ENCODE results near the gene NDRG2. TPM values are rescaled to one million over a fixed set of nuclear protein-coding genes. Genes with fewer than 3 reads are reported as not detected.

NDRG2 gene
- total and polyA plus RNA-seq, 2 experiments from 2014 or later: 0.28 to 2.8 TPM

- in situ Hi-C loops (cut with MboI): no loop called here
- no peaks in the 10 kb centered on the region for H3K27me3 ChIP-seq (replicated peaks; ENCODE audit: insufficient read depth)
- H3K79me2 ChIP-seq (ENCODE audit: insufficient read depth): no peaks in the 10 kb centered on the region
- H3K4me2 ChIP-seq (ENCODE audit: unreplicated experiment): no peak overlapping the region
- peaks cover 28% of the 10 kb centered on the region for H3K4me1 ChIP-seq (ENCODE audit: insufficient read depth)
- DNase-seq: no peak
- H3K36me3 ChIP-seq (ENCODE audit: low read depth): no peaks in the 10 kb centered on the region
- no peak overlapping the region for H3K9ac ChIP-seq
- H3K4me3 ChIP-seq: no peak overlapping the region
- no peak overlapping the region for H2AFZ ChIP-seq
- no peak overlapping the region for H3K27ac ChIP-seq
- TF ChIP-seq EZH2phosphoT487 (IDR thresholded peaks at IDR 0.05; ENCODE audit: insufficient read depth, low read depth) (no peak), EZH2 (IDR thresholded peaks at IDR 0.05; ENCODE audit: insufficient read depth, poor library complexity, severe bottlenecking) (no peak)
- no peaks in the 10 kb centered on the region for H3K9me2 ChIP-seq (ENCODE audit: insufficient read depth)
- no peaks in the 10 kb centered on the region for H4K20me1 ChIP-seq (ENCODE audit: insufficient read depth)
- WGBS, 2 experiments (ENCODE audit: low coverage in 1 of 2, low lambda C conversion rate in 2 of 2, missing lambda C conversion rate in 2 of 2): 72 to 78% methylated on average over 13 of the region's 13 CpGs
- H3F3A ChIP-seq (ENCODE audit: insufficient read depth): peaks cover 10% of the 10 kb centered on the region; the same call in 1 of the 2 replicates
- H3K9me3 ChIP-seq (ENCODE audit: low read depth): no peaks in the 10 kb centered on the region
These were observed 35.9 kb upstream of the NDRG2 start for GRCh38 chr14:21060614-21061346.

DNA sequence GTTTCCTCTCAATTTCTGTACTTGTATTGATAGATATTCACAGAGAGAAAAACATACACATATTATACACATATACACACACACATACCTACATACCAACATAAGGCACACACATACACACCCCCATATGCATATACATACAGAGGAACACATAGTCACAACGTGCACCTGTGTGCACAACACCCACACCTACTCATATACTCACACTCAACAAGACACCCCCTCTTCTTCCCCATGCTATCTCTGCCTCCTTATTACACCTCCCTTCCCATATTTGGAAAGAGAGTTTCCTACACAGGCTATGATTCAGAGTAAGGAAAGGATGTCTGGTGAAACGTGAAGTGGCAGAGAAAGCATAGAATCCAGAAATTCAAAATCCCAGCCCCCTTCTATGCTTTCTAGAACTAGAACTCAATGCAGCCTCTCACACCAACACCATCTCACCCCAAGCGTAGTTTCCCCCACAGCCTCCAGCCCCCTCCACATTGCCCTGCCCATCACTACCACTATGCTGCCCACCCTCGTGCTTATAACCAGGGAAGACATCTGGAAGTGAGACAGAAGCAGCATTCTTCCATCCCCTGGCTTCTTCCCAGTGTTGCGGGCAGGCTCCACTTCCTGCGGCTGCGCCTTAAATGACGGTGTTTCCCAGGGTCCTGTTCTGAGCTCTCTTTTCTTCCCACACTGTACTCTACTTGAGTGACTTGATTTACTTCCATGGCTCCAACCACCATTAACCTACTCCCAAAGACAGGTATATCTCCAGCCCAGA lies 35.2 kb upstream of the NDRG2 start:
- H3K9me2 ChIP-seq (ENCODE audit: insufficient read depth): no peaks in the 10 kb centered on the region
- 49 to 52% methylated on average over 8 of the region's 8 CpGs for WGBS, 2 experiments (ENCODE audit: low coverage in 1 of 2, low lambda C conversion rate in 2 of 2, missing lambda C conversion rate in 2 of 2)
- H3K27me3 ChIP-seq (replicated peaks; ENCODE audit: insufficient read depth): no peaks in the 10 kb centered on the region
- peaks cover 28% of the 10 kb centered on the region for H3K4me1 ChIP-seq (ENCODE audit: insufficient read depth)
- H3K9ac ChIP-seq: no peak overlapping the region
- peaks cover 10% of the 10 kb centered on the region; the same call in 1 of the 2 replicates for H3F3A ChIP-seq (ENCODE audit: insufficient read depth)
- H3K4me2 ChIP-seq (ENCODE audit: unreplicated experiment): no peak overlapping the region
- H3K79me2 ChIP-seq (ENCODE audit: insufficient read depth): no peaks in the 10 kb centered on the region
- no peaks in the 10 kb centered on the region for H3K9me3 ChIP-seq (ENCODE audit: low read depth)
- no peak overlapping the region for H2AFZ ChIP-seq
- peak; percentile 45 for DNase-seq
- no peaks in the 10 kb centered on the region for H3K36me3 ChIP-seq (ENCODE audit: low read depth)
- in situ Hi-C loops (cut with MboI): no loop called here
- H4K20me1 ChIP-seq (ENCODE audit: insufficient read depth): no peaks in the 10 kb centered on the region
- no peak for TF ChIP-seq EZH2 (IDR thresholded peaks at IDR 0.05; ENCODE audit: insufficient read depth, poor library complexity, severe bottlenecking)
- no peak for TF ChIP-seq EZH2phosphoT487 (IDR thresholded peaks at IDR 0.05; ENCODE audit: insufficient read depth, low read depth)
- H3K27ac ChIP-seq: no peak overlapping the region
- no peak overlapping the region for H3K4me3 ChIP-seq

DNA sequence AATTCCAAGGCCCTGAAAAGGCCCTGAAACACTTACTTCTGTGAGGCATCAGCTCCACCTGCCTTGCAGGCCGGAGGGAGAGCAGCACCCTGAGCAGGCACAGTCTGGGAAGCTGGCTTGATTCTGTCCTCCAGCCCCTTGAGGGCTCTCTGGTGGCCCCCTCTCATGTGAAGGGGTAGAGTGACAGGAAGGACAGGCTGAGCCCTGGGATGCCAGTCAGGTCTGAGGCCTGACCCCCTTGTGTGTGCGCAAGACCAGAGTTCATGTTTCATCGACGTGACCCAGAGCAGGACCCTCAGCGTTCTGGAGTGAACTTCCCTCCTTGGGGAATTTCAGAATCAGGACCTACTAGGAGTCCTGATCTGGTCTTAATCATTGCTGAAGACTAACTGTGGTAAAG lies 34.0 kb upstream of the NDRG2 start:
- H3K27me3 ChIP-seq (replicated peaks; ENCODE audit: insufficient read depth): no peaks in the 10 kb centered on the region
- in situ Hi-C loops (cut with MboI): no loop called here

GRCh38 chr14:21057803-21058675 lies 33.2 kb upstream of the NDRG2 start, which contains the start of gene RNASE8:
TSS of gene RNASE8 (plus strand) at chr14:21057822. CDS start at chr14:21057893, 71 bp downstream.
- H3K27me3 ChIP-seq (replicated peaks; ENCODE audit: insufficient read depth): no peaks in the 10 kb centered on the region
- no peak within 1 kb of the TSS for H3K4me3 ChIP-seq
- no peaks in the 10 kb centered on the region for H3K79me2 ChIP-seq (ENCODE audit: insufficient read depth)
- no peaks in the 10 kb centered on the region for H3K36me3 ChIP-seq (ENCODE audit: low read depth)
- H3K9me3 ChIP-seq (ENCODE audit: low read depth): no peaks in the 10 kb centered on the region
- in situ Hi-C loops (cut with MboI): no loop called here
- WGBS, 2 experiments (ENCODE audit: low coverage in 1 of 2, low lambda C conversion rate in 2 of 2, missing lambda C conversion rate in 2 of 2): 75 to 81% methylated on average over 8 of the region's 8 CpGs
- peak within 1 kb of the TSS; percentile 41 for H3K4me2 ChIP-seq (ENCODE audit: unreplicated experiment)
- no peaks in the 10 kb centered on the region for H4K20me1 ChIP-seq (ENCODE audit: insufficient read depth)
- H3K4me1 ChIP-seq (ENCODE audit: insufficient read depth): peaks cover 18% of the 10 kb centered on the region
- H3F3A ChIP-seq (ENCODE audit: insufficient read depth): 0 out of 2 replicates have a peak, but pooled peaks cover under 1% of the 10 kb centered on the region
- no peaks in the 10 kb centered on the region for H3K9me2 ChIP-seq (ENCODE audit: insufficient read depth)
- H3K9ac ChIP-seq: no peak within 1 kb of the TSS
- TF ChIP-seq EZH2phosphoT487 (IDR thresholded peaks at IDR 0.05; ENCODE audit: insufficient read depth, low read depth) (no peak), EZH2 (IDR thresholded peaks at IDR 0.05; ENCODE audit: insufficient read depth, poor library complexity, severe bottlenecking) (no peak)
- H3K27ac ChIP-seq: no peak within 1 kb of the TSS
- DNase-seq: peak; percentile 73
- peak within 1 kb of the TSS; percentile 14; the same call in 1 of the 2 replicates for H2AFZ ChIP-seq

More for the DNA sequence above, 34.0 kb upstream of the NDRG2 start:
- H3K4me3 ChIP-seq: no peak overlapping the region
- no peaks in the 10 kb centered on the region for H4K20me1 ChIP-seq (ENCODE audit: insufficient read depth)
- no peaks in the 10 kb centered on the region for H3K9me2 ChIP-seq (ENCODE audit: insufficient read depth)
- no peak for DNase-seq
- H3F3A ChIP-seq (ENCODE audit: insufficient read depth): peaks cover 9% of the 10 kb centered on the region; the same call in 1 of the 2 replicates
- H3K79me2 ChIP-seq (ENCODE audit: insufficient read depth): no peaks in the 10 kb centered on the region
- H3K27ac ChIP-seq: no peak overlapping the region
- peaks cover 26% of the 10 kb centered on the region for H3K4me1 ChIP-seq (ENCODE audit: insufficient read depth)
- H3K36me3 ChIP-seq (ENCODE audit: low read depth): no peaks in the 10 kb centered on the region
- H3K9ac ChIP-seq: no peak overlapping the region
- 89 to 96% methylated on average over 5 of the region's 5 CpGs for WGBS, 2 experiments (ENCODE audit: low coverage in 1 of 2, low lambda C conversion rate in 2 of 2, missing lambda C conversion rate in 2 of 2)
- TF ChIP-seq EZH2phosphoT487 (IDR thresholded peaks at IDR 0.05; ENCODE audit: insufficient read depth, low read depth) (no peak), EZH2 (IDR thresholded peaks at IDR 0.05; ENCODE audit: insufficient read depth, poor library complexity, severe bottlenecking) (no peak)
- no peaks in the 10 kb centered on the region for H3K9me3 ChIP-seq (ENCODE audit: low read depth)
- H3K4me2 ChIP-seq (ENCODE audit: unreplicated experiment): no peak overlapping the region
- no peak overlapping the region for H2AFZ ChIP-seq
